ENCODE data around the gene ARID3A.

- TF ChIP-seq, protein P1, sequence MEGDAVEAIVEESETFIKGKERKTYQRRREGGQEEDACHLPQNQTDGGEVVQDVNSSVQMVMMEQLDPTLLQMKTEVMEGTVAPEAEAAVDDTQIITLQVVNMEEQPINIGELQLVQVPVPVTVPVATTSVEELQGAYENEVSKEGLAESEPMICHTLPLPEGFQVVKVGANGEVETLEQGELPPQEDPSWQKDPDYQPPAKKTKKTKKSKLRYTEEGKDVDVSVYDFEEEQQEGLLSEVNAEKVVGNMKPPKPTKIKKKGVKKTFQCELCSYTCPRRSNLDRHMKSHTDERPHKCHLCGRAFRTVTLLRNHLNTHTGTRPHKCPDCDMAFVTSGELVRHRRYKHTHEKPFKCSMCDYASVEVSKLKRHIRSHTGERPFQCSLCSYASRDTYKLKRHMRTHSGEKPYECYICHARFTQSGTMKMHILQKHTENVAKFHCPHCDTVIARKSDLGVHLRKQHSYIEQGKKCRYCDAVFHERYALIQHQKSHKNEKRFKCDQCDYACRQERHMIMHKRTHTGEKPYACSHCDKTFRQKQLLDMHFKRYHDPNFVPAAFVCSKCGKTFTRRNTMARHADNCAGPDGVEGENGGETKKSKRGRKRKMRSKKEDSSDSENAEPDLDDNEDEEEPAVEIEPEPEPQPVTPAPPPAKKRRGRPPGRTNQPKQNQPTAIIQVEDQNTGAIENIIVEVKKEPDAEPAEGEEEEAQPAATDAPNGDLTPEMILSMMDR (conservative IDR thresholded peaks at IDR 0.05; ENCODE audit: low read depth, low read length) = no peak
- TF ChIP-seq EZH2 (IDR thresholded peaks at IDR 0.05; ENCODE audit: low read length, unreplicated experiment) (no peak), EZH2phosphoT487 (IDR thresholded peaks at IDR 0.05; ENCODE audit: borderline replicate concordance, low read length) (no peak)
Observed at GRCh38 chr19:890831-891230, 35.0 kb upstream of the ARID3A start.
